Measurements from ENCODE around the gene RAPGEFL1. TPM values are rescaled to one million over a fixed set of nuclear protein-coding genes. Genes with fewer than 3 reads are reported as not detected.

RAPGEFL1 gene
- 18.3 TPM for total RNA-seq (ENCODE audit: unreplicated experiment)
- long read RNA-seq, partial matches to known transcripts = 0 of 1 reads
- long read RNA-seq, other reads (novel, unspliced or antisense) = 1 of 1 reads

GRCh38 chr17:40177275-40177874 lies at the start of gene RAPGEFL1:
RAPGEFL1 (plus strand) TSS chr17:40177470; CDS start chr17:40177862, 392 bp downstream.
- H3K9me3 Mint-ChIP-seq (ENCODE audit: unreplicated experiment) = no peaks in the 10 kb centered on the region
- peaks cover 26% of the 10 kb centered on the region for H3K36me3 Mint-ChIP-seq (ENCODE audit: low read depth, unreplicated experiment)
- peaks cover 6% of the 10 kb centered on the region for H3K27me3 Mint-ChIP-seq (ENCODE audit: unreplicated experiment)
- H3K27ac Mint-ChIP-seq (ENCODE audit: unreplicated experiment) = no peak within 1 kb of the TSS
- peak; percentile 75 for DNase-seq (ENCODE audit: low spot score)
- TF ChIP-seq CTCF (IDR thresholded peaks at IDR 0.05; ENCODE audit: unreplicated experiment) = no peak
- H3K4me3 Mint-ChIP-seq (ENCODE audit: unreplicated experiment) = peak within 1 kb of the TSS; percentile 73
- peaks cover 10% of the 10 kb centered on the region for H3K4me1 Mint-ChIP-seq (ENCODE audit: unreplicated experiment)

DNA sequence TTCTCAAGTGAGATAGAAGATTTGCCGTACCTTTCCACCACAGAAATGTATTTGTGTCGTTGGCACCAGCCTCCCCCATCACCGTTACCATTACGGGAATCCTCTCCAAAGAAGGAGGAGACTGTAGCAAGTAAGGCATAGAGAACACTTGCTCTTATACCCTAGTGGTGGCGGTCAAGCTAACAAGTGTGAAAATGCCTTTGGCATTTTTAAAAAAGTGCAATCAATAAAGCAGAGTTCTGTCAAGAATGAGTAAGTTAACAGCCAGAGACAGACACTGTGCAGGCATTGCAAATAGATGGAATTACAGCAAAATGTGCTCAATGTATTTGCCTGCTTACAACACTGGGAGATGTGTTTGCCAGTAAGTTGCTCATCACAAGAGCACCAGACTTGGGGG lies 47.8 kb upstream of the RAPGEFL1 start:
- peaks cover 10% of the 10 kb centered on the region for H3K4me1 Mint-ChIP-seq (ENCODE audit: unreplicated experiment)
- DNase-seq (ENCODE audit: low spot score) = no peak
- H3K27ac Mint-ChIP-seq (ENCODE audit: unreplicated experiment) = peak overlapping the region; percentile 24
- H3K36me3 Mint-ChIP-seq (ENCODE audit: low read depth, unreplicated experiment) = peaks cover 39% of the 10 kb centered on the region
- no peak for TF ChIP-seq CTCF (IDR thresholded peaks at IDR 0.05; ENCODE audit: unreplicated experiment)
- peaks cover 3% of the 10 kb centered on the region for H3K27me3 Mint-ChIP-seq (ENCODE audit: unreplicated experiment)
- peak overlapping the region; percentile 47 for H3K4me3 Mint-ChIP-seq (ENCODE audit: unreplicated experiment)
- H3K9me3 Mint-ChIP-seq (ENCODE audit: unreplicated experiment) = no peaks in the 10 kb centered on the region

DNA sequence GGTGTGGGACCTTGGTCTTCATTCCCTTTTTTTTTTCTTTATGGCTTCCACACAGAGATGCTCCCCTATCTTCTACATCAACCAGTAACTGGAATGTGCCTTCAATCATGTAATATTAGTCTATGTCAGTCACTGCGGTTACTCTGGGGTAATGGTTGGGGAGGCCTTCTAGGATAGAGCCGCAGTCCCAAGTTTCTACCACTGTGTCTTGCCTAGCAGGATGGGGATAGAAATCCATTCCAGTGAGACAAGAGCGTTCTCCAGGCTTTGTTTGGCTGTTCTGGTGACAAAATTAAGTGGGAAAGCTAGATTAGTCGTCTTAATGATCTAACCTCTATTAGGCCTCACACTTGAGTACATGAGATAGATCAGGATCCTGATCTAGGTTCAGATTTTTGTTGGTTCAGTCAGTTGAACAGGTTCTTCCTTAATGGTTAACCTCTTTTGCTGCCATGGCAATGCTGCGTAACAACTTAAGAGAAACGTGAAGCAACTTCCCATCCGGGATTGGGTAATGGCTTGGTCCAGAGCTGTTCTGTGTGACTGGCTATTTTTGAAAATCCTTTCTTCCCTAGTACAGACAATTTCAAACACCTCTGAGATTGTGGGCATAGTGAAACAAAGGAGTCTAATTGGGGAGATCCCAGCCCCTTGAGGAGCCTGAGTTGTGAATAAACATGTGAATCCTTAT lies 46.8 kb upstream of the RAPGEFL1 start:
- Mint-ChIP-seq H3K4me3 (ENCODE audit: unreplicated experiment) (no peak overlapping the region), H3K27me3 (ENCODE audit: unreplicated experiment) (peaks cover 3% of the 10 kb centered on the region), H3K27ac (ENCODE audit: unreplicated experiment) (no peak overlapping the region), H3K4me1 (ENCODE audit: unreplicated experiment) (peaks cover 6% of the 10 kb centered on the region), H3K9me3 (ENCODE audit: unreplicated experiment) (no peaks in the 10 kb centered on the region), H3K36me3 (ENCODE audit: low read depth, unreplicated experiment) (peaks cover 45% of the 10 kb centered on the region)
- no peak for DNase-seq (ENCODE audit: low spot score)
- TF ChIP-seq CTCF (IDR thresholded peaks at IDR 0.05; ENCODE audit: unreplicated experiment) = no peak

GRCh38 chr17:40134184-40134583 lies 43.1 kb upstream of the RAPGEFL1 start:
- Mint-ChIP-seq H3K27ac (ENCODE audit: unreplicated experiment) (peak overlapping the region; percentile 17), H3K4me1 (ENCODE audit: unreplicated experiment) (no peaks in the 10 kb centered on the region), H3K4me3 (ENCODE audit: unreplicated experiment) (no peak overlapping the region), H3K27me3 (ENCODE audit: unreplicated experiment) (peaks cover 2% of the 10 kb centered on the region), H3K36me3 (ENCODE audit: low read depth, unreplicated experiment) (peaks cover 39% of the 10 kb centered on the region), H3K9me3 (ENCODE audit: unreplicated experiment) (no peaks in the 10 kb centered on the region)
- no peak for DNase-seq (ENCODE audit: low spot score)
- TF ChIP-seq CTCF (IDR thresholded peaks at IDR 0.05; ENCODE audit: unreplicated experiment) = no peak

- Mint-ChIP-seq H3K4me3 (ENCODE audit: unreplicated experiment) (no peak overlapping the region), H3K9me3 (ENCODE audit: unreplicated experiment) (no peaks in the 10 kb centered on the region), H3K27me3 (ENCODE audit: unreplicated experiment) (peaks cover 4% of the 10 kb centered on the region), H3K36me3 (ENCODE audit: low read depth, unreplicated experiment) (peaks cover 34% of the 10 kb centered on the region), H3K27ac (ENCODE audit: unreplicated experiment) (no peak overlapping the region), H3K4me1 (ENCODE audit: unreplicated experiment) (peaks cover 3% of the 10 kb centered on the region)
- DNase-seq (ENCODE audit: low spot score) = no peak
- TF ChIP-seq CTCF (IDR thresholded peaks at IDR 0.05; ENCODE audit: unreplicated experiment) = no peak
Observed at GRCh38 chr17:40135817-40136216, 41.5 kb upstream of the RAPGEFL1 start.

All from endothelial cell (in vitro differentiated cells).